H9 (cell line): ENCODE results near the gene KCTD16. TPM values are rescaled to one million over a fixed set of nuclear protein-coding genes. Genes with fewer than 3 reads are reported as not detected.

Experiments used
- DNase-seq: peaks from one replicate; pipeline ENCODE4 v3.0.0-alpha.2; 2017
- H2AFZ ChIP-seq: one replicate; pipeline ENCODE4 v1.6.1; 2013; ENCODE audit warnings: mild to moderate bottlenecking, low read length, control low read depth, moderate library complexity
- H2AK5ac ChIP-seq: 2 replicates; pipeline ENCODE4 v1.6.1; 2013; ENCODE audit warnings: low read length, control low read depth, mixed read lengths; ENCODE audit not compliant: insufficient read length
- H2BK120ac ChIP-seq: one replicate; pipeline ENCODE4 v1.6.1; 2013; ENCODE audit warnings: low read depth, mild to moderate bottlenecking, low read length, control low read depth, inconsistent platforms; ENCODE audit not compliant: poor library complexity, severe bottlenecking
- H2BK12ac ChIP-seq: 2 replicates; pipeline ENCODE4 v1.6.1; 2013; ENCODE audit warnings: low read length, control low read depth, mixed read lengths, low read depth; ENCODE audit not compliant: insufficient read length
- H2BK15ac ChIP-seq: 2 replicates; pipeline ENCODE4 v1.6.1; 2013; ENCODE audit warnings: low read depth, low read length, control low read depth
- H2BK20ac ChIP-seq: one replicate; pipeline ENCODE4 v1.6.1; 2013; ENCODE audit warnings: low read depth, mild to moderate bottlenecking, low read length, control low read depth, inconsistent platforms; ENCODE audit not compliant: poor library complexity, severe bottlenecking
- H2BK5ac ChIP-seq: 2 replicates; pipeline ENCODE4 v1.6.1; 2013; ENCODE audit warnings: low read length, control low read depth, mixed read lengths; ENCODE audit not compliant: insufficient read length
- H3K14ac ChIP-seq: 2 replicates; pipeline ENCODE4 v1.6.1; 2013; ENCODE audit warnings: low read length, control low read depth; ENCODE audit not compliant: insufficient read depth
- H3K18ac ChIP-seq: 2 replicates; pipeline ENCODE4 v1.6.1; 2013; ENCODE audit warnings: low read depth, mild to moderate bottlenecking, mixed read lengths, low read length, control low read depth; ENCODE audit not compliant: insufficient read length
- H3K23ac ChIP-seq: 2 replicates; pipeline ENCODE4 v1.6.1; 2013; ENCODE audit warnings: low read length, control low read depth, mixed read lengths, low read depth; ENCODE audit not compliant: insufficient read length
- H3K23me2 ChIP-seq: 2 replicates; pipeline ENCODE4 v1.6.1; 2013; ENCODE audit warnings: low read depth, mild to moderate bottlenecking, mixed read lengths, low read length, control low read depth; ENCODE audit not compliant: insufficient read length, poor library complexity, severe bottlenecking
- H3K27ac ChIP-seq: 2 replicates; pipeline ENCODE4 v1.5.1; 2013; ENCODE audit warnings: low read length, control low read depth, mixed read lengths, low read depth; ENCODE audit not compliant: insufficient read length
- H3K27me3 ChIP-seq: 2 replicates; pipeline ENCODE4 v1.6.1; 2013; ENCODE audit warnings: low read length, control low read depth, inconsistent platforms; ENCODE audit not compliant: insufficient read depth
- H3K4ac ChIP-seq: 2 replicates; pipeline ENCODE4 v1.6.1; 2013; ENCODE audit warnings: low read depth, mild to moderate bottlenecking, control low read depth, inconsistent platforms, low read length, moderate library complexity
- H3K4me1 ChIP-seq: 2 replicates; pipeline ENCODE4 v1.6.1; 2013; ENCODE audit warnings: low read length, control low read depth, inconsistent platforms; ENCODE audit not compliant: insufficient read depth
- H3K4me2 ChIP-seq: 2 replicates; pipeline ENCODE4 v1.6.1; 2013; ENCODE audit warnings: low read length, control low read depth, mixed read lengths; ENCODE audit not compliant: insufficient read length, insufficient read depth
- H3K56ac ChIP-seq: 2 replicates; pipeline ENCODE4 v1.6.1; 2013; ENCODE audit warnings: low read depth, mild to moderate bottlenecking, mixed read lengths, low read length, control low read depth; ENCODE audit not compliant: insufficient read length
- H3K79me1 ChIP-seq: 2 replicates; pipeline ENCODE4 v1.6.1; 2013; ENCODE audit warnings: low read depth, mild to moderate bottlenecking, moderate library complexity, low read length, control low read depth, inconsistent platforms; ENCODE audit not compliant: insufficient read depth, poor library complexity, severe bottlenecking
- H3K79me2 ChIP-seq: 2 replicates; pipeline ENCODE4 v1.6.1; 2013; ENCODE audit warnings: low read length, control low read depth, inconsistent platforms; ENCODE audit not compliant: insufficient read depth
- H3K9ac ChIP-seq: 2 replicates; pipeline ENCODE4 v1.6.1; 2013; ENCODE audit warnings: low read length, control low read depth, mixed read lengths; ENCODE audit not compliant: insufficient read length; ENCODE audit errors: extremely low read depth
- H3K9me3 ChIP-seq: one replicate; pipeline ENCODE4 v1.6.1; 2013; ENCODE audit warnings: low read depth, low read length, inconsistent platforms; ENCODE audit not compliant: control insufficient read depth
- H3T11ph ChIP-seq: one replicate; pipeline ENCODE4 v1.6.1; 2013; ENCODE audit warnings: mild to moderate bottlenecking, low read length, control low read depth, inconsistent platforms
- H4K20me1 ChIP-seq: one replicate; pipeline ENCODE4 v1.6.1; 2013; ENCODE audit not compliant: control insufficient read depth, insufficient read length, insufficient read depth
- H4K5ac ChIP-seq: 2 replicates; pipeline ENCODE4 v1.6.1; 2013; ENCODE audit warnings: low read depth, mild to moderate bottlenecking, mixed read lengths, low read length, control low read depth; ENCODE audit not compliant: insufficient read length
- H4K8ac ChIP-seq: replicated peaks from 2 replicates; pipeline ENCODE4 v1.6.1; 2013; ENCODE audit warnings: low read length, control low read depth, mixed read lengths, low read depth; ENCODE audit not compliant: insufficient read length
- H4K91ac ChIP-seq: 2 replicates; pipeline ENCODE4 v1.6.1; 2013; ENCODE audit warnings: low read depth, mild to moderate bottlenecking, moderate library complexity, mixed read lengths, low read length, control low read depth; ENCODE audit not compliant: insufficient read length
- H3K27ac Mint-ChIP-seq, 3 experiments: 2 replicates in 2 of 3; 3 replicates in 1 of 3; pipeline ENCODE4 v1.8.0; 2020 to 2021; ENCODE audit warnings: mixed read lengths in 3 of 3, mild to moderate bottlenecking in 1 of 3, moderate library complexity in 1 of 3
- H3K27me3 Mint-ChIP-seq: 2 replicates; pipeline ENCODE4 v1.8.0; 2021; ENCODE audit warnings: low read depth, mild to moderate bottlenecking, moderate library complexity, mixed read lengths
- H3K36me3 Mint-ChIP-seq, 3 experiments: 2 replicates in 2 of 3; 3 replicates in 1 of 3; pipeline ENCODE4 v1.8.0; 2020 to 2021; ENCODE audit warnings: low read depth in 3 of 3, mixed read lengths in 3 of 3; ENCODE audit not compliant: insufficient read depth in 1 of 3
- H3K4me1 Mint-ChIP-seq, 2 experiments: 2 replicates each; pipeline ENCODE4 v1.8.0; 2020; ENCODE audit warnings: mixed read lengths in 2 of 2
- H3K4me3 Mint-ChIP-seq, 2 experiments: 2 replicates in 1 of 2; 3 replicates in 1 of 2; pipeline ENCODE4 v1.8.0; 2020 to 2021; ENCODE audit warnings: mild to moderate bottlenecking in 2 of 2, mixed read lengths in 2 of 2, moderate library complexity in 1 of 2
- H3K9me3 Mint-ChIP-seq, 2 experiments: 2 replicates in 1 of 2; 3 replicates in 1 of 2; pipeline ENCODE4 v1.8.0; 2020; ENCODE audit warnings: mild to moderate bottlenecking in 2 of 2, mixed read lengths in 2 of 2, moderate library complexity in 1 of 2
- CTCF ChIP-seq: fragments of 200-600 bp; sonication (generic); conservative IDR thresholded peaks from 3 replicates; pipeline ENCODE4 v1.8.0; 2021; ENCODE audit warnings: antibody characterized with exemption, mild to moderate bottlenecking
- total RNA-seq: library from RNA; stranded (reverse); gene quantifications from 2 replicates; pipeline ENCODE4 v1.2.1, GENCODE V29; 2021

Gene KCTD16
- total RNA-seq, 1 experiment from 2014 or later: 0.09 TPM

GRCh38 chr5:144377207-144377606 is 206.5 kb downstream of the KCTD16 start:
- H3K36me3 Mint-ChIP-seq: peaks cover 0 to 12% (median 6%) of the 10 kb centered on the region in 3 experiments; a peak in 2 of 7 replicates
- Histone ChIP-seq H3K23ac (no peak overlapping the region), H3K4ac (no peak overlapping the region), H2BK120ac (no peak overlapping the region), H3T11ph (no peak overlapping the region), H3K18ac (no peak overlapping the region), H2BK15ac (no peak overlapping the region), H3K23me2 (no peaks in the 10 kb centered on the region), H4K20me1 (no peaks in the 10 kb centered on the region), H3K56ac (no peak overlapping the region), H4K8ac (no peak overlapping the region), H3K9me3 (no peaks in the 10 kb centered on the region), H2BK20ac (no peak overlapping the region), H2BK12ac (no peak overlapping the region), H3K4me1 (no peaks in the 10 kb centered on the region), H3K27me3 (no peaks in the 10 kb centered on the region), H3K14ac (no peak overlapping the region), H3K9ac (no peak overlapping the region), H2AK5ac (no peak overlapping the region), H3K27ac (no peak overlapping the region), H4K91ac (no peak overlapping the region), H3K4me2 (no peak overlapping the region), H4K5ac (no peak overlapping the region), H2AFZ (no peak overlapping the region), H3K79me1 (no peaks in the 10 kb centered on the region), H2BK5ac (no peak overlapping the region), H3K79me2 (no peaks in the 10 kb centered on the region)
- no peak for DNase-seq
- H3K9me3 Mint-ChIP-seq: peaks cover 8 to 13% of the 10 kb centered on the region in 2 experiments; a peak in 3 of 5 replicates
- no peak overlapping the region for H3K4me3 Mint-ChIP-seq
- no peaks in the 10 kb centered on the region for H3K4me1 Mint-ChIP-seq
- TF ChIP-seq CTCF: no peak
- H3K27me3 Mint-ChIP-seq: peaks cover 8% of the 10 kb centered on the region
- no peak overlapping the region for H3K27ac Mint-ChIP-seq
